PFSK-1 (cell line): ENCODE data around the gene GOLGB1.

Experiments
- SIN3A ChIP-seq: IDR thresholded peaks from 2 replicates; pipeline ENCODE4 v1.6.1; 2012; ENCODE audit warnings: mild to moderate bottlenecking, low read length, moderate library complexity, borderline replicate concordance; ENCODE audit not compliant: insufficient read depth
- TAF1 ChIP-seq: IDR thresholded peaks from 2 replicates; pipeline ENCODE4 v1.6.1; 2012; ENCODE audit warnings: low read length, control low read depth, borderline replicate concordance; ENCODE audit not compliant: insufficient read depth

DNA sequence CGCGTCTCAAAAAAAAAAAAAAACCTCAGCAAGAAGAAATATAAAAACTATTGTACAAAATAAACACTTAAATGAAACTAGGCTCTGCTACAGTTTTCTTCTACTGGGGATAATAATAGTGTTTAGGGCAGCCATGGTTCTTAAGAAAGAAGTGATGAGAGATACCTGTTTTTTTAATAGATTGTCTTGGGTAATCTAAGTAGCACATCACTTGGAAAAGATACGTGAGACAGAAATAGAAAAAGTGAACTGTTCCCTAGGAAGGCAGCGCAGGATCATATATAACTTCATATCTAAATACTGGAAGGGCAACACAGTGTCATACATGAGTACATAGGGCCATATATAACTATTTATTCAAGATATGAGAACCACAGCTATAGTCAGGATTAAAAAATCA lies 11.9 kb downstream of the GOLGB1 start:
- no peak for TF ChIP-seq TAF1
- no peak for TF ChIP-seq SIN3A
